Right forelimb (tissue), 1 donor: ENCODE measurements around the gene PLS3.

Experiments used
- DNase-seq: peaks from one replicate; pipeline ENCODE4 v3.0.0-alpha.2; 2018

PLS3 gene

DNA sequence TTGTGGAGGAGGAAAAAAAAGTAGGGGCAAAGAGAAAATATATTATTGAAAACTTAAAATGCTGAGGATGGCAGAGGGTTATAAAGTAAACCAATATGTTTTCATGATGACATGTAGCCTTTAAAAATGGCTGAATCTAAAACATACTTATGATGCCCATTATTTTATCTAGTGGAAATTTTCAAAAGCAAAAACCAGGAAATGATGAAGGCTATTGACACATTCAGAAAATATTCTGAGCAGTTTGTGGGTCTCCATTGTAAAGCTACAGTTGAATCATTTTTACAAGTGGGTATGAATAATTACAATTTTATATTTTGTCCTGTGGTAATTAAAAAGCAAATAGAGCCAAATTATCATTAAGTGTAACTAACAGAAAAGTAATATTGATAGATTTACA is 10.7 kb downstream of the PLS3 start:
- DNase-seq: no peak

DNA sequence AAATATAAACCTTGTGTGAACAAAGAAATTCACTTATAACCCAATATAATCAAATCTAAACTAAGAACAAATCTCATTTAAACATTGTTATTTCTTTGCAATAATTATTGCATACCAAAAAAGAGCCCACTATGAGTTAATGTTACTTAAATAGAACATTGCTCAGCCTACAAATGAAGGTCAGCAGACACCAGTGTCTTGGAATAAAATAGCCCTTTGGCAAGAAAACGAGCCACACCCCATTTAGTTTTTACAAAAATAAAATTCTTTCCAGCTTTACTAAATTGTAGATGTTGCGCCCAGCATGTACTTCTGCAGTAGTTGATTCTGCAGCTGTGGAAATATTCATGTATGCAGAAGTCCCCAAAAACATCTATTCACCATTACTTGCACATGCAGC is 12.2 kb downstream of the PLS3 start:
- DNase-seq: no peak

DNA sequence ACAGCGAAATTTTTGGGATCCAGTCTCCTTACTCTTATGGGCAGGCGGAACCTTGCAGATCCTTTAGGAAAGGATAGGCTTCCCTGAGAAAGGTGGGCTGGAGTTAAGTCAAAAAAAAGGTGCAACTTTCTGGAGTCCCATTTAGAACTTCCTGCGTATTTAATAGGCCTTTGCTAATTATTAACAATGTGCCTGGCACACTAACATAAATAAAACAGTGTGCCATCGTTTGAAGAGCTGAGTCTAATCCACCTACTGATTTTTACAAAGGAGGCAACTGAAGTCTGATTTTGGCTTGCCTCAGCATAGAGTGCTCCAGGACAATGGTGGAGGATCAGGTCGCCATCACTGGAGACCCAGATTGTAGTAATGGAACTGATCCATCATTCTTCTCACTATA is 15.7 kb downstream of the PLS3 start:
- no peak for DNase-seq

DNA sequence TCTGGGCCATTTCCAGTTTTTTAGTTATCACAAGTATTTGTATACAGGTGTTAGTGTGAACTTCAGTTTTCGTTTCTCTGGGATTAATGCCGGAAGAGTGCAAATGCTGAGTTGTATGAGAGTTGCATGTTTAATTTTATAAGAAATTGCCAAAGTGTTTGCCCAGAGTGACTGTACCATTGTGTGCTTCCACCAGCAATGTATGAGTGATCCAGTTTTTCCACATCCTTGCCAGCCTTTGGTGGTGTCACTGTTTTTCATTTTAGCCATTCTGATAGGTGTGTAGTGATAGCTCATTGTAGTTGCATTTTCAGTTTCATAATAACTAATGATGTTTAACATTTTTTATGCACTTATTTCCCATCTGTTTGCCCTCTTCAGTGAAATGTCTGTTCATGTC is 18.4 kb downstream of the PLS3 start:
- DNase-seq: no peak

DNA sequence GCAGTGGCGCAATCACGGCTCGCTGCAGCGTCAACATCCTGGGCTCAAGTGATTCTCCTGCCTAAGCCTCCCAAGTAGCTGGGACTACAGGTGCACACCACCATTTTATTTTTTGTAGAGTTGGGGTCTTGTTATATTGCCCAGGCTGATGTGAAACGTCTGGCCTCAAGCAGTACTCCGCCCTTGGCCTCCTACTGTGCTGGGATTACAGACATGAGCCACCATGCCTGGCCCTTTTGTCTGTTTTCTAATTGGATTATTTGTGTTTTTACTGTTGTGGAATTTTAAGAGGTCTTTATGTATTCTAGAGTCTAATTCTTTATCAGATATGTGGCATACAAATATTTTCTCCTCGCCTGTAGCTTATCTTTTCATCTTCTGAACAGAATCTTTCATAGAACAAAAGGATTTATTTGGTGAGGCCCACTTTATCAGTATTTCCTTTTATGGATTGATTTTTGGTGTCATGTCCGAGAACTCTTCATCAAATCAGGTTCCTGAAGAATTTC is 18.9 kb downstream of the PLS3 start:
- DNase-seq: no peak

DNA sequence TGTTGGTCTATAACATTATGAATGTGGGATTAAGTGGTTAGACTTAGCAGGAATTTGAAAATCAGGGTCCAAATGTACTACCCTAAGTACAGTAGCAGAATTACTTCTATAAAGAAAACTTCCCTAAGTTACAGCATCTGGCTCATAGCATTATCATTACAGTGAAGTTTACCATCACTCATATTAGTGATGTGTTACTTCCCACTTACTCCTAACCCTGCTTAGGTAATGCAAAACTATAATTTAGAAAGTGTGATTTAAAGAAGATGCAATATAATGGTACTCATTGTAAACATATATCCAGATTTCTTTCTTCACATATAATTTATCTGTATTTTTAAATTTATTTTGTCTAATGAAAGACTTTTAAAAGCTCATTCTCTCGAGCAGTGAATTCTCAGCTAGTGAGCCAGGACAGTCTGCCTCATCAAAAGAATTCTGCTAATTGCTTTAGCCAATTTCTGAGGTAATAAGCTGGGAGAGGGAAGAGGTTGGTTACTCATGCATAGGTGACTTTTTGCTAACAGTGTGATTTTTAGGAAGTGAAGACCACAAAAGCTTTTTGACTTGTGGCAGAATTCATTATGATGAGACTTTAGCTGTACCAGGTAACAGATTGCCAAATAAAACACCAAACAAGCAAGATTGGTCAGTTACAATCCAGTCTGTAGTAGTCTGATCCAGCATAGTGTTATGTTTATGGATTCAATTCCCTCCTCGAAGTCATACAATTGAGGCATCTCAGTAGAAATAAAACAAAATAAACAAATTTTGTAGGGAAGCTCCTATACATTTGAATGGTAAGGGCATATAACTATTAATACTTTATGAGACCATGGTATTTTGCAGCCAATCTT is 21.0 kb downstream of the PLS3 start:
- DNase-seq: no peak

DNA sequence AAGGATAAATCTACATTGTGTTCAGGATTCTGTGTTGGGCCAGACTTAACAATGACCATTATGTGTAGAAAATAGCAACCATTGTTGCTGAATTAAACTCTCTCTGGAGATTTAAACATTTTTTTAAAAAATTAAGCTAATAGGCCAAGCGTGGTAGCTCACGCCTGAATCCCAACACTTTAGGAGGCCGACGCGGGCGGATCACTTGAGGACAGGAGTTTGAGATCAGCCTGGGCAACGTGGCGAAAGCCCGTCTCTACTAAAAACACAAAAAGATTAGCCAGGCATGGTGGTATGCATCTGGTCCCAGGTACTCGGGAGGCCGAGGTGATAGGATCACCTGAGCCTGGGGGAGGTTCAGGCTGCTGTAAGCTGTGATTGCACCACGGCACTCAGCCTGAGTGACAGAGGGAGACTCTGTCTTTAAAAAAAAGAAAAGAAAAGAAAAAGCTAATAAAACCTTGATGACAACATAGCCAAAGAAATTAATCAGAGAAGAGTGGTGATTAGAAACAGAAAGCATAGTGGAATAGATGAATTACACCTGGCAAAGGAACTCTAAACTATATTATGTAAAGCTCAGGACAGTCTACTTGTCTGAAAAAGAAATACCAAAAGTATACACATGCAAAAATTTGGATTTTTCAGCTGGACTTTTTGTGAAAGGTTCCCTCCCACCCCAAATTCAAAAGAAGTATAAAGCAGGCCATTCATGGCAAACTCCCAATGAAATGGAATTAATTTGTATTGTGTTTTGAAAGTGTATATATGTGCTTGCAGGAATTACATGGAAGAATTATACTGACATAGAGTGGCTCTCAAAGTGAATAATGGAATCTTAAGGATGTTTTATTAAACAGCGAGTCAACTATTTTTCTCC is 21.9 kb downstream of the PLS3 start:
- DNase-seq: no peak

DNA sequence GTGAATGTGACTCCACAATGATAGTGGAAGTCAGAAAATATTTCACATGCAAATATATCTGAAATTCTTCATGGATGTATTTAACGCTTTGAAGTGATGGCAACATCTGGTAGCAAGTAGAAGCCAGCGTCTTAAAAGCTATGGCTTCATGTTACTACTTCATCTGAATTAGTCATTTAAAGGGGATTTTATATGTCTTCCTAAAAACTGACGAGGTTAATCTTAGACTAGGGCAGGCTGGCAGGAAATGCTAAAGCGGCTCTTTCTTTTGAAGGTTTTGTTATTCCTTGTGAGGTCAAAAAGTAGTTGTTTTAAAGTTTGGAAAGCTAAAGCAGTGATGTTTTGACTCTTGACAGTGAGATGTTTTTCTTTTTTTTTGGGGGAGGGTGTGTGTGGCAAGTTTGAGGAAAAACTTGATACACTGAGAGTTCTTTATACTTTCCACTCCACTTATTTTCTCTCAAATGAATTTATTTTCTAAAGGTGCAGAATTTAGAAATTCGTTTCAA is 22.6 kb downstream of the PLS3 start:
- DNase-seq: no peak

DNA sequence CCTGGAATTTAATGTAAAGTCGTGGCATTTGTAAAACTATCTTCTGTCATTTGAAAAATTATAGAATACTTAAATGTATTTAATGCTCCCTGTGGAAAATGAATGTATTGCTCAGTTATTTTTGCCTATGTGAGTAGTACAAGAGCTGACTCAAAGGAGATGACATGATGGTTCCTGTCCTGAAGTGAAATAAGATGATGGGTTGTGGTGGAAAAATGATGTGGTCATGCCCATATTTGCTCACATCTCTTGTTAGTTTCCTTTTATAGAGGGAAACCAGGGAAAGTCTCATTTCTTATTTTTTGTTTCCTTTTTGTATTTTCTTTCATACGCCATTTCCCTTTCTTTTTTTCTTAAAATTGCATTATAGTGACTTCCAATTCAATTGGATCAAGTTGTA is 23.7 kb downstream of the PLS3 start:
- no peak for DNase-seq

DNA sequence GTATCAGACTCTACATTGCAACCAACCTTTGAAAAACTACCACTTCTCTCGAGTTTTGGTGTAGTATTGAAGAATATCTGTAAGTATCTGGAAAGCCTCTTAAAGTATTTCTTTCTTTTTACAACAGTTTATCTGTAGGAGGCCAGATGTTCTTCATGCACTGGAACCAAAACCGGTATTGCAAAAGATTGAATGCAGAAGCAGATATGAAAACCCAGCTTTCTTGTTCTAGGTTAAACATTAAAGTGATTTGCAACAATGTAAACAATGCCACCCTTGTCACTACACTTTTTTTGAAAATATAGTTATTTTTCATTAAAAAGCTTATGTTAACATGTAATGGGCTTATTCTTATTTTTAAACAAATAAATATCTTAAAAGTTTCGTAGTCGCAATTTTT is 27.2 kb downstream of the PLS3 start:
- DNase-seq: no peak

DNA sequence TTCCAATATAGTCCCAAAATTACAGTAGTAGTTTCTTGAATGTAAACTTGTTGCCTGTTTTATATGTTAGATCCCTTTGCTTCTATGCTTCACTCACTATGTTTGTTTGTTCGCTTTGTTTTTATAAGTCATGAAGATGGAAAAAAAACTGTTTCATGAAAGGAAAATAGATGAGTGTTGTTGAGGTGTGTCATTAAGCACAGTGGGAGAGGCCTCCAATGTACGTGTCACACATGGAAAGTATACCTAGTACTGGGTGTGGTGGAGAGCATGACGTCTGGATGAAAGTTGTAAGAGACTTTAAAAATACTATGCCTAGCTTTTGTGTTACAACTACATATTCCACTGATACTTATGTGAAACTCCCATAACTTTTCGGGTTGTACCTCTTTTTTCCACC is 28.4 kb downstream of the PLS3 start:
- DNase-seq: no peak

DNA sequence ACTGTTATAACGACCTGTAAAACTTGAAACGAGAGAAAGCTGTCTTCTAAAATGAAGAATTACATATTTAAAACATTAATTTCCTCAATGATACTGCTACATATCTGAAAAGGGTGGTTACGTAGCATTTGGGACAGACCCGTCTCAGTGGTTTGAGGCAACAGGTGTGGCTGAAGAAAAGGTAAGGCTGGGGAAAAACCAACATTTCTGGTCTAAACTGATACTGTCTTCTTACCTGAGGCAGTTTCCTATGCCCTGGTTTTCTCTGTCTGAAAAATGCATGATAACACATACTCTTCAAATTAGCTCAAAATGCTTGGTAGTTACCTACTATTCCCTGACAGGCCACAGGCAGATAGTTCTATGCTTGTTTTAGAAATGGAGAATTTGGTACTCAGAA is 30.4 kb downstream of the PLS3 start:
- DNase-seq: no peak

DNA sequence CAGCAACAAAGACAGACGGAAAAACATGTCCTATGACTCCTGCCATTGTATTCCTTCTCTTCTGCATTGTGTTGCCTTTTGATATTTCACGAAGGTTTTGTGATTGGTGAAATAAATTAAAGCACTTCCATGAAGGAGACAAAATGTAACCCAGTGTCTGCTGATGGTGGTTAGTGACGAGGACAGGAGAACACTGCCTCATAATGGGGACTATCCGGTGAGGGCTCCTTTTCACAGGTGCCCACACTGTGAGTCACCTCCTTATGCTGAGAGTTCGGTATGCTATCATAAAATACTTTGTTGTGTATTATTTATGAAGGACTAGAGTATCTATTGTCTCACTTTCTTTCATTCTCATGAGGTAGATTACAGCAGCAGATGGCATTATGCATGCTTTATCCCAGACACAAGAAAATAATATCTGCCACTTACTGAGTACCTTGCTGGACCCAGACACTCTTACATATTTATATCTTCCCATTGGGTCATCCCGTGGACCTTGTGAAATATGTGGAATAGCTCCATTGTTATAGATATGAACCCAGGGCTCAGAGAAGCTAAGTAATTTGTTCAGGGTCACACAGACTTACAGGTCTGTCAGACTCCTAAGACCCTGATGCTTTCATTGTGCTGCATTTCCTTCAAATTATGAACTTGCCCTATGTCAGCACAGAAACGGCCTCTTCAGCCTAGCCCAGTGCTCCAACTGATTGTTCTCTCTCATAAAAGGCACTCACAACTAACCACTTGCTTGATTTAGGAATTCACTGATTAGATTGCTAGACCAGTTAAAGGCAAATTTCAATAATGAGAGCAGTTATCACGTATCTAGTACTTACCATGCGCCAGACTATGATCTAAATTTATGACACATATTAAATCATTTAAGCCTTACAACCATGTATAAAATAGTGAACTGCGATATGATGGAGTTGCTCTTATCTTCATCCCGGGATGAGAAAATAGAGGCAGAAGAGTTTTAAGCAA is 31.2 kb downstream of the PLS3 start:
- no peak for DNase-seq

DNA sequence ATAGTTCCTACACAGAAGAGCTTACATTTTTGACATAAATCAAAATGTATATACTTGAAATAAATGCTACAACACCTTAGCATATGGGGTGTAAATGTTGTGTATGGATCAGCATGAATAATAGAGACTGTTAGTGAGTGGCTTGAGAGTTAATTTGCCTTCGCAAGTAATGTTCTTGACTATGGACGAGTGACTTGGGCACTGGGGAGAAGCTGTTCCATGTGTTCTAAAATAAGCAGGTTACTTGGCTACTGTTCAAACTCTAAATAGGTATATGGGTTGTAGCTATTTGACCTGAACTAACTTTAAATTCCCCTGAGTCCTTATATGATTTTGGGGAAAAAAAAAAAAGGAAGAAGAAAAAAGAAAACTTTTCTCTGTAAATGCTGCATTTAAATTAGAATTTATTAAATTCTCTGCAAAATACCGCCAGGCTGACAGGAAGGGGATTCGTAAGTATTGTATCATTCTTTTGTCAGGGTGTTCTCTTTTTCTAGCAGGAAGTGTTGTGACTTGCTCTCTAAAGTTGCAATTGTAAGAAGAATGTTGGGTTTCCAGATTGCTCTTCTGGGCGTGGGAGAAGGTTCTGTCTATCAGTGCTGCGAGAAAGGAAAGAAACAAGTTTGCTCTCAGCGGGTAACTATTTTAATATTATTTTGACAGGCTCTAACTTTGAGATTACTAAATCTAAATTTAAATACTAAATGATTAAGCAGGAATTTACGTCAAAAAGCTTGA is 32.2 kb downstream of the PLS3 start:
- DNase-seq: no peak

DNA sequence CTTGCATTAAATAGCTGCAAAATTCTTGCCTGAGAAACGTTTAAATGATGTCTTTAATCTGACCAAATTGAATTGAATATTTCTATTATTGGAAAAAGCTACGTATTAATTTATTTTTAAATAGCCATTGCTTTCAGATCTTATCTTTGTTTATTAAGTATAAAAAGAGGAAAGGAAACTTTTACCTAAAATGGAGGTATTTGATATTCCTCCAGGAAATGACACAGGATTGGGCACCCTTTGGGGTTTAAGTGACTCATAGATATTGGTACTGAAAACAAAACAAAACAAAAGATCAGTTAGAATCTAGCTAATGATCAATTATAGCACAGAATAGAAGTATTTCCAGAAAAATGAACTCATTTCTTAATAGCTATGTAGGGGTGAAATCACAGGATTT is 34.1 kb downstream of the PLS3 start:
- DNase-seq: no peak

DNA sequence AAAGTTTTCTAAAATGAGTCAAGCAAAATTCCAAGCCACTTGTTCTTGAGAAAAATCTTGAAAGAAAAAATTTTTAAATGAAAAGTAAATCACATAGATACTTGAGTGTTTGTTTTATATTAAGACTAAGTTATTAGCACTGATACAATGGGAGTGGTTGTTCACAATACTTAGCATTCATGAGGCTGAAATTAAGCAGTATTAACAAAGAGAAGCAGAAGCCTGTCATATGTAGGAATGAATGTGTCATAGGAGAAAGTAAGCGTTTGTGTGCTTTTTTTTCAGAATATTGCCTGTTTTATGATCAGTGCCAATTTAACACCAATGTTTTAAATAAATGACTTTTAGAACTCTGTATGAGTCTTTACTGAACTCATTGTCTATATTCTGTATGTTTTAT is 37.6 kb downstream of the PLS3 start:
- no peak for DNase-seq

DNA sequence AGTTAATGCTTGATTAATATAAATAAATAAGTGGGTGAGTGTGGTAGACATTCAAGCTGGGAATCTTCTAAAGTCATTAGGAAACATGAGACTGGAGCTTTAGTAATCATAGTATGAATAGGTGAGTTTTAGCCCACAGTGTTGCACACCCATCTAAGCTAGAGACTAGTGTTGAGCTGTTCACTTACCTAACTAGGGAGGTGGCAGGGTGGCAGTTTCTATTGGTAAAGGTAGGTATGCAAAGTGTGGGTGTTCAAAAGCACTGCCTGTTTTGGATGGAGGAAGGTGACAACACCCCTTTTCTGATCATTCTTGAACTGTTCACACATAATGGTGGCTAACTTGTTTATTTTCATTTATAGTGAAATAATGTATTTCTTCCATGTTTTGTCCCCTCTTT is 41.3 kb downstream of the PLS3 start:
- no peak for DNase-seq

DNA sequence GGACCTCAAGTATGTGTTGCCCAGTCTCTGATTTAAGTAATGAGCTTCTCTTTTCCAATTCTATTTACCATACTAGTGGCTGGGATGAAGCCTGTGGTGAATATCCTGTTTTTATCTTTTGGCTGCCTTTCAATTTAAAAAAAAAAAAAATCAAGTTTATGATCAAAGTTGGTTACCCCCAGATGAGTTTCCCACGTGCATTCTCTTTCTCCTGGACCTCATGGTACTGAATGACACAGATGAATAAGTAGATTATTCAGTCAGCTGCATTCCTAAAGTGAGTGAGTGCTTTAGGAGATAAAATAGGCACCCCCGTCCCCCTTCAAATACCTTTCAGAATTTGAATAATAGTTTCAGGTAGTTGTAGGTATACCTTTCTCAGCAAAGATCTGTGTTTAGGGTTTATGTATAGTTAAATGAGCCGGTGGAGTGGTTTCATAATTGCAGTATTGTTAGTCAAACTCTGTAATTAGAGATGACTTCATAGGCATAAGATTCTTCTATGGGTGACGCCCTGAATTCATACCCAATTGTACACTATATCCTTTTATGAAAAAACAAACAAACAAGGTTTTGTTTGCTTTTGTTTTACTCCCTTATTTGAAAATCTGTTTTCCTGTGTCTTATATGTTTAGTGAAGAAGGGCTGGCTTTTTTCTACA is 41.9 kb downstream of the PLS3 start:
- no peak for DNase-seq

DNA sequence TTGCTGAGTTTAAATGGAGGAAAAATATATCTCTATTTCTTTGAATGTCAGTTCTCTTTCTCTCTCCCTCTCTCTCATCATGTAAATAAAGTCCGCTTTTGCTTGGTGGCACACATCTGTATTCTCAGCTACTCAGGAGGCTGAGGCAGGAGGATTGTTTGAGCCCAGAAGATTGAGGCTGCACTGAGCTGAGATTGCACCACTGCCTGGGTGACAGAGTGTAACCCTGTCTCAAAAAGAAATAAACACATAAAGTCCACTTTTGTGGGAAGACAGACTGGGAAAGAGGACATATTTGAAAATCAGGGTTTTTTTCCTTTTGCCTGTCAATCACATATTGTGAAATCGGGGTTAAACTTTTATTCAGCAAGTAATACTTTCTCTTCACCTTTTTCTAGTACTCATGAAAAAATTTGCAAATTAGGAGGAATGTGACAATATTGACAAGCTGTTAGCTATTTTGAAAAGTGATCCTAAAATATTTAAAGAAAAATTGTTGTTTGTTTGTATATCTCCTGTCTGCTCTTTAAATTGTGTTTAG is 42.6 kb downstream of the PLS3 start:
- no peak for DNase-seq

DNA sequence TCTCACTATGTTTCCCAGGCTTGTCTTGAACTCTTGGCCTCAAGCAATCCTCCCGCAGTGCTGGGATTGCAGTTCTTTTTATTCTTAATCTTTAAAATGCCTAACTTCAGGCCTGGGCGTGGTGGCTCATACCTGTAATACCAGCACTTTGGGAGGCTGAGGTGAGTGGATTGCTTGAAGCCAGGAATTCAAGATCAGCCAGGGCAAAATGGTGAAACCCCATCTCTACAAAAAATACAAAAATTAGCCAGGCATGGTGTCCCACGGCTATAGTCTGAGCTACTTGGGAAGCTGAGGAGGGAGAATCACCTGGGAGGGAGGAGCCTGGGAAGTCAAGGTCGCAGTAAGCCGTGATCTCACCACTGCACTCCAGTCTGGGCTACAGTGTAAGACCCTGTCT is 45.9 kb downstream of the PLS3 start:
- DNase-seq: no peak

DNA sequence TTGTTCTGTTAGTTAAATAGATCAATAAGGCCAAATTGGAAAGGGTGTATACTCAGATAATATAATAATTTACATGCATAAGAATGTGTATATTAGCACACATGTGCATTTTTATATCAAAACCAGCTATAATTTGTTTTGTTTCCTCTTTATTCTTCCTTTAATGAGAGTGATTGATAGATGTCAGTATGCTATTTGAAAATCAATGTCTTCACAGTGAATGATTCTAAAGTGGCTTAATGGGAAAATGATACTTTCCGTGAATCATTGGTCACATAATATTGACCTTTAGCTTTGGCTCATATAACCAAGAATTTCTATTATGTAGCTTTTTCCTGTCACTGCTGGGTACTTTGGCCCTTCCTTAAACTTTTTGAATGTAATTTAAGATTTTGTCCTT is 48.6 kb downstream of the PLS3 start:
- DNase-seq: no peak
